GM21367 (cell line): ENCODE data around the gene FBXO36.
"Not testable (repeated sequence)": the region's sequence is repeated elsewhere in the genome, so short reads cannot be mapped to it uniquely, and the experiment has no call there.

Source experiments
- ATAC-seq: cut with Tn5 transposase; IDR thresholded peaks from one replicate; pipeline ENCODE4 v1.9.1; 2021; ENCODE audit not compliant: unreplicated experiment

FBXO36 gene, protein sequence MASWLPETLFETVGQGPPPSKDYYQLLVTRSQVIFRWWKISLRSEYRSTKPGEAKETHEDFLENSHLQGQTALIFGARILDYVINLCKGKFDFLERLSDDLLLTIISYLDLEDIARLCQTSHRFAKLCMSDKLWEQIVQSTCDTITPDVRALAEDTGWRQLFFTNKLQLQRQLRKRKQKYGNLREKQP

GRCh38 chr2:229922449-229923386, at the start of gene FBXO36:
TSS of gene FBXO36 (plus strand) at chr2:229922503. CDS start at chr2:229922514, 11 bp downstream.
- ATAC-seq: peak; percentile 55

GRCh38 chr2:229873123-229873581, 49.2 kb upstream of the FBXO36 start:
- peak; percentile 72 for ATAC-seq

GRCh38 chr2:229874647-229875046, 47.7 kb upstream of the FBXO36 start:
- no peak for ATAC-seq

DNA sequence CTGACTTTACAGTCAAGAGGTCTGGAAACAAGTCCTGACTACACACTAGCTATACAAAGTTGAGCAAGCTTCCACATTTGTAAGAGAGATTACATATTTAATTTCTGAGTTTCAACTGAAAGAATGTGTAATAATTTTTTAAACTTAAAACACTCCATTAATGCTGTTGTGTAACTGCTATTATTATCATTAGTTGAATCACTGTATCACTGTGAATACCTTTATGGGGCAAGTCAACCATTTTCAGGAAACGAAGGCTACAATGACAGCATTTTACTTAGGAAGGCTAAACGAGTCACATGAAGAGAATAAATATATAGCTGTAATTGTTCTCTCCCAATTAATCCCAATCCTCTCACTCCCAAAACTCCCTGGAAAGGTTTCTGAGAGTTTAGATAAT, 46.8 kb upstream of the FBXO36 start:
- no peak for ATAC-seq

DNA sequence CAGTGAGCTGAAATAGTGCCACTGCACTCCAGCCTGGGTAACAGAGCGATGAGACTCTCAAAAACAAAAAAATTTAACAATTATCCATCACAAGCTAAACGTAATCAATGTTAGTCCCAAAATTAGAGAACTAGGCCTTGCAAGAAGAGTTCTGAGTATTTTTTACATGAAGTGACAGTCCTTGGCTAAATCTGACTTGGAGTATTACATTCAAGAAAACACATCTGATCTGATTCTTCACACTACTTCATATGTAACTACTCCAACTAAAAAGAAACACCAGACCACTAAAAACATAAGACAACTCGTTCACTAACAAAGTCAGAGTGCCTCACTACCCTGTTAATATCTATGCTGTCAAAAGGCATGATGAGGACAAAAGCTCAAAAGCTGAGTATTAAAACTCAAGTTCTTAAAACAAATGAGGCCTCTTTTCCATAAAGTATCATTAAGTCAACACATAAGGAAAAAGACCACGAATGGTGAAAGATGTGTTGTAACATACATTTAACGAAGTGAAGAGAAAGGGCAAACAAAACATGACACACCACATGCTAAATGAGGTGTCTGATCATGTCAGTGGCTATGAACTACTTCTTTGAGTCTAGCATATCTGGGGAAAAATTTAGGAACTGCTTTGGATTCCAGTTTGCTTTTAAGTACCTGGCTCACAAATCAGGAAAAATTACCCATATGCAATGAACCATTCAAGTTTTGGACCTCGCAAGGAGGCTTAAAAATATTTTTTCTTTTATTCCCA, 42.9 kb upstream of the FBXO36 start:
- ATAC-seq: no peak

GRCh38 chr2:229880892-229881586, 41.3 kb upstream of the FBXO36 start:
- no peak for ATAC-seq

- ATAC-seq: no peak
These were observed 39.7 kb upstream of the FBXO36 start for GRCh38 chr2:229882583-229882982.

- peak; percentile 77 for ATAC-seq
These were observed 37.3 kb upstream of the FBXO36 start for GRCh38 chr2:229884775-229885699.

DNA sequence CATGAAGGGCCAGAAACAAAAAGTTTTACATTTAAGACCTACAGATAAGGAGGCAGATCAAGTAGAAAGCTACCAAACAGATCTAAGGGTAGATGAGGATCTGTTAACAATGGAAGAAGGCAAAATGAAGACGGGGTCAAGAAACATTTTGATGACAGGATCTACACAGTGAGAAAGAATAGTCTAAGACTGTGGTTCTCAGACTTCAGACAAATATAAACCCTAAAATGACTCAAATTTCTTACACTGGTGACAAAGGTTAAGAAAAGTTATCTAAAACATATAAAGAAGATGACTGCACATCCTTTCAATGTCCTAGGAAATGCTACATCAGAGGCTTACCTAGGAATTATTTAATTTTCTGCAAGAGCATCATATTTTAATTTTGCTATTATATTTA, 34.9 kb upstream of the FBXO36 start:
- ATAC-seq: no peak

GRCh38 chr2:229888031-229888430, 34.3 kb upstream of the FBXO36 start:
- no peak for ATAC-seq

DNA sequence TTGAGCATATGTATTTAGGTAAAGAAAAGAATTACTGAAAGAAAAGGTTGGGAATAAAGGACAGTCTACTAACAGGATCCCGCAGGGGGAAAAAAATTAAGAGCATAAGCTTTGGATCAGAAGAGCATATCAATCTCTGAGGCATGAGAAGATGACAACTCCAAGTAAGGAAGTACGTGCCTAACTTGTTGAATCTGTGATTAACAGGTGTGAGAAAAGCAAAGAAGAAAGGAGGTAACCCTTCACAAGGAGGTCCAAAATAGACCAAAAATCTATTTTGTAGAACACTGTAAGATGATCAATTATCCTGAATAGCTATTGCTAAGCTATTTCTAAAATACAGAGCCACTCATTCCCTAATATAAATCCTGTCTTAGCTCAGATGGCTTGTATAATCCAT, 33.3 kb upstream of the FBXO36 start:
- no peak for ATAC-seq

GRCh38 chr2:229896857-229897256, 25.4 kb upstream of the FBXO36 start:
- no peak for ATAC-seq

DNA sequence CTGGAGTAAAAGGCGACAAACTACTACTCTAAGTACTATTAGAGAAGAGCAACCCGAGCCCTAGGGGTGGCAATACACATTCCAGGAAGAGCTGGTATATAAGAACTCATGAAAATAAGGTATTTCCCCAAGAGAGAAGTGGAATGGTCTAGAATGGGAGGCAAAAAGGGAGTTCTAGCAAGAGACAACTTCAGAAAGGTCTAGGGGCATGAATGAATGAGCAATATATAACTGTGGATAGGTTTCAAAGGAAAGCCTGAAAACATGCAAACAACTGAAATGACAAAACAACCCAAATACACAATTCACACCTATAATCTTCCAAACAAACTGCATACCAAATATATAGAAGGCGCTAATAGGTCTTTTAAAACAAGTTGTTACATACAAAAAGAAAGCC, 22.7 kb upstream of the FBXO36 start:
- ATAC-seq: no peak

DNA sequence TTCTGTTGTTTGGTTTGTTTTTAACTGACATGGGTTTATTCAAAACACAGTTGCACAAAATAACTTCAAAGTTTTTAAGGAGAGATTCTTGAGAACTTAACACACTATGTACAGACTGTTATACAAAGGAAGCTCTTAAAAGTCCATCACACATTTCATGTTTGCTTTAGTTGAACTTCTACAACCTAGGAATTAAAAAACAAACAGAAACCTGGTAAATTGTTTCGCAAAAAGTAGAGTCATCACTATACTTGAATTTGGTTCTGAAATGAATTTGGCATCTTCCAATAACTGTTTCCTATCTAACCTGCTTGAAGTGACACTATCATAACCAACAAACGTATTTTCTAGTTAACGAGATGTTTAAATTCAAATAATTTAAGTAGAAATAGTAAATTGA, 22.3 kb upstream of the FBXO36 start:
- ATAC-seq: no peak

- not testable (repeated sequence) for ATAC-seq
These were observed 21.8 kb upstream of the FBXO36 start for GRCh38 chr2:229900514-229900913.

DNA sequence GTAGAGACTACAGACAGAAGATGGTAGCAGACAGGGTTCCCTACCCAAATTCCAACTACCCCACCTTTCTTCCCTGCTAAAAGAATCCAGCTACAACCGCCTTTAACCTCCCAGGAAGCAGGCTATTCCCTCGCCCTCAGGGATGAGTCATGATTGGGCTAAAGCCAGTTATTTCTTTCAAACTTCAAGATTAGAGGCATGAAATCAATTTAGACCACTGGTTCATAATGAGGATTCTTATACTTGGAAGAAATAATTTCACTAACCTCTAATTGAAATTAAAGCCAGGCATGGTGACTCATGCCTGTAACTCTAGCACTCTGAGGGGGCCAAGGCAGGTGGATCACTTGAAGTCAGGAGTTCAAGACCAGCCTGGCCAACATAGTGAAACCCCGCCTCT, 20.5 kb upstream of the FBXO36 start:
- no peak for ATAC-seq

GRCh38 chr2:229903037-229903436, 19.3 kb upstream of the FBXO36 start:
- ATAC-seq: no peak

- no peak for ATAC-seq
These were observed 16.7 kb upstream of the FBXO36 start for GRCh38 chr2:229905601-229906000.

- no peak for ATAC-seq
These were observed 13.2 kb upstream of the FBXO36 start for GRCh38 chr2:229909090-229909489.
